GM11168 (cell line): Measurements from ENCODE around the gene LSS.
"Not testable (repeated sequence)": the region's sequence is repeated elsewhere in the genome, so short reads cannot be mapped to it uniquely, and the experiment has no call there.

Source experiments
- in situ Hi-C: fragments of 300-500 bp; cut with MboI; formaldehyde crosslinking; loops from one replicate; pipeline ENCODE4 v1.12.0; 2022; ENCODE audit warnings: low sequenced_read_pairs; ENCODE audit not compliant: unreplicated experiment

Gene LSS

GRCh38 chr21:46145840-46146691, 82.5 kb downstream of the LSS start:
- in situ Hi-C loops = no loop called here

GRCh38 chr21:46145159-46145839, 83.3 kb downstream of the LSS start:
- in situ Hi-C loops = no loop called here

- in situ Hi-C loops = no loop called here
Measured at GRCh38 chr21:46144464-46145070, 84.0 kb downstream of the LSS start.

GRCh38 chr21:46142582-46143473, 85.7 kb downstream of the LSS start:
- in situ Hi-C loops = no loop called here

GRCh38 chr21:46141767-46142581, 86.6 kb downstream of the LSS start:
- in situ Hi-C loops = no loop called here

GRCh38 chr21:46140352-46141003, 88.1 kb downstream of the LSS start:
- in situ Hi-C loops = not testable (repeated sequence)

GRCh38 chr21:46139686-46140085, 88.9 kb downstream of the LSS start:
- in situ Hi-C loops = no loop called here

GRCh38 chr21:46138383-46138970, 90.1 kb downstream of the LSS start:
- in situ Hi-C loops = no loop called here
